Ovary (tissue), 3 donors: ENCODE measurements around the gene HINT2.

ENCODE experiments used
- EP300 ChIP-seq: sonication (generic); formaldehyde crosslinking; IDR thresholded peaks from one replicate; pipeline ENCODE4 v1.6.1; 2017; ENCODE audit warnings: antibody characterized with exemption
- POLR2A ChIP-seq: fragments of 450-650 bp; IDR thresholded peaks from one replicate; pipeline ENCODE4 v1.6.1; 2017; ENCODE audit warnings: antibody characterized with exemption, mild to moderate bottlenecking, moderate library complexity
- TF ChIP-seq, protein P1 (sequence below), 3 donors: fragments of 450-650 bp in 2 of 3; fragments of 200-600 bp in 1 of 3; IDR thresholded peaks; one replicate each; pipeline versions ENCODE4 v1.5.1 to v1.8.0; 2016 to 2022; ENCODE audit warnings: antibody characterized with exemption in 3 of 3, mild to moderate bottlenecking in 1 of 3
- donor health status: DM: no; HTN: no; CAD: no.

GRCh38 chr9:35766997-35767396 lies 47.8 kb downstream of the HINT2 start:
- TF ChIP-seq, protein P1, sequence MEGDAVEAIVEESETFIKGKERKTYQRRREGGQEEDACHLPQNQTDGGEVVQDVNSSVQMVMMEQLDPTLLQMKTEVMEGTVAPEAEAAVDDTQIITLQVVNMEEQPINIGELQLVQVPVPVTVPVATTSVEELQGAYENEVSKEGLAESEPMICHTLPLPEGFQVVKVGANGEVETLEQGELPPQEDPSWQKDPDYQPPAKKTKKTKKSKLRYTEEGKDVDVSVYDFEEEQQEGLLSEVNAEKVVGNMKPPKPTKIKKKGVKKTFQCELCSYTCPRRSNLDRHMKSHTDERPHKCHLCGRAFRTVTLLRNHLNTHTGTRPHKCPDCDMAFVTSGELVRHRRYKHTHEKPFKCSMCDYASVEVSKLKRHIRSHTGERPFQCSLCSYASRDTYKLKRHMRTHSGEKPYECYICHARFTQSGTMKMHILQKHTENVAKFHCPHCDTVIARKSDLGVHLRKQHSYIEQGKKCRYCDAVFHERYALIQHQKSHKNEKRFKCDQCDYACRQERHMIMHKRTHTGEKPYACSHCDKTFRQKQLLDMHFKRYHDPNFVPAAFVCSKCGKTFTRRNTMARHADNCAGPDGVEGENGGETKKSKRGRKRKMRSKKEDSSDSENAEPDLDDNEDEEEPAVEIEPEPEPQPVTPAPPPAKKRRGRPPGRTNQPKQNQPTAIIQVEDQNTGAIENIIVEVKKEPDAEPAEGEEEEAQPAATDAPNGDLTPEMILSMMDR (IDR thresholded peaks at IDR 0.05), result no peak
- no peak for TF ChIP-seq POLR2A
- no peak for TF ChIP-seq EP300
